HG03469 (cell line): ENCODE results near the gene NMRK2.
"Not testable (repeated sequence)": the region's sequence is repeated elsewhere in the genome, so short reads cannot be mapped to it uniquely, and the experiment has no call there.

Experiments used
- ATAC-seq: cut with Tn5 transposase; IDR thresholded peaks from one replicate; pipeline ENCODE4 v1.9.1; 2021; ENCODE audit warnings: mild to moderate bottlenecking, moderate library complexity, moderate number of reproducible peaks; ENCODE audit not compliant: unreplicated experiment

The NMRK2 gene

GRCh38 chr19:3936506-3937442, 3.9 kb downstream of the NMRK2 start:
- ATAC-seq: no peak

GRCh38 chr19:3938300-3938950, 5.6 kb downstream of the NMRK2 start:
- ATAC-seq: not testable (repeated sequence)

- no peak for ATAC-seq
Observed at GRCh38 chr19:3942790-3943409, 10.0 kb downstream of the NMRK2 start.

- no peak for ATAC-seq
Observed at GRCh38 chr19:3944018-3944721, 11.3 kb downstream of the NMRK2 start.

- no peak for ATAC-seq
Observed at GRCh38 chr19:3945838-3946237, 13.0 kb downstream of the NMRK2 start.

GRCh38 chr19:3947316-3947933, 14.6 kb downstream of the NMRK2 start:
- ATAC-seq: not testable (repeated sequence)

- ATAC-seq: no peak
Observed at GRCh38 chr19:3949294-3949693, 16.4 kb downstream of the NMRK2 start.

GRCh38 chr19:3949997-3950859, 17.4 kb downstream of the NMRK2 start:
- no peak for ATAC-seq

GRCh38 chr19:3950871-3951861, 18.3 kb downstream of the NMRK2 start:
- ATAC-seq: no peak

- ATAC-seq: not testable (repeated sequence)
Observed at GRCh38 chr19:3952755-3953276, 19.9 kb downstream of the NMRK2 start.

- no peak for ATAC-seq
Observed at GRCh38 chr19:3954107-3954506, 21.2 kb downstream of the NMRK2 start.

- not testable (repeated sequence) for ATAC-seq
Observed at GRCh38 chr19:3955276-3955675, 22.4 kb downstream of the NMRK2 start.

- no peak for ATAC-seq
Observed at GRCh38 chr19:3955688-3956087, 22.8 kb downstream of the NMRK2 start.

- no peak for ATAC-seq
Observed at GRCh38 chr19:3958836-3959765, 26.2 kb downstream of the NMRK2 start.

GRCh38 chr19:3959766-3960131, 26.9 kb downstream of the NMRK2 start:
- ATAC-seq: no peak

GRCh38 chr19:3961007-3961406, 28.1 kb downstream of the NMRK2 start:
- no peak for ATAC-seq
